ENCODE measurements around the gene CACNG7.

DNA sequence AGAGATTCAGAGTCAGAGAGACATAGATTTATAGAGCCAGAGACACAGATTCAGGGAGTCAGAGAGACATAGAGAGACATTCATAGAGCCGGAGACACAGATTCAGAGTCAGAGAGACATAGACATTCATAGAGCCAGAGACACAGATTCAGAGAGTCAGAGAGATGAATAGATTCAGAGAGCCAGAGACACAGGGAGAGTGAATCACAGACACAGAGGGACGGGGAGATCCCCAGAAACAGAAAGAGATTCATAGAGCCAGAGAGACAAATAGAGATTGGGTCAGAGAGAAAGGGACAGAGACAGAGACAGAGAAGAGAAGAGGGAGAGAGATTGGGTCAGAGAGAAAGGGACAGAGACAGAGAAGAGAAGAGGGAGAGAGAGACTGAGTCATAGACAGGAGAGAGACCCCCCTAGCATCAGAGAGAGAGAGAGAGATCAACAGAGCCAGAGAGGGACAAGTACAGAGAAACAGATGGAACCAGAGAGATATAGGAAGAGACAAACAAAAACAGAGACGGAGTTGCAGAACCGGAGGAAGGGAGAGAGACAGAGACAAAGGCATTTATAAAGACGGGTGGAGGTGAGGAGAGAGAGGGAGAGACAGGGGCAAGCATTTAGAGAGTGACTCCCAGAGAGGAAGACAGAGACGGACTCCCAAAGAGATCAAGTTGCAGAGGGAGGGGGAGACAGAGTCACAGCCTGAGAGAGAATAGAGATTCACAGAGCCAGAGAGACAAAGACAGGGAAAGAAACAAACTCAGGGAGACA is 28.2 kb upstream of the CACNG7 start:
- no peak for TF ChIP-seq CTCF (IDR thresholded peaks at IDR 0.05)
- TF ChIP-seq POLR2A (IDR thresholded peaks at IDR 0.05), result no peak
